Left ventricle myocardium inferior (tissue), 1 donor: Measurements from ENCODE around the gene TSHZ2. TPM values are rescaled to one million over a fixed set of nuclear protein-coding genes. Genes with fewer than 3 reads are reported as not detected.

Source experiments
- DNase-seq: peaks from one replicate; pipeline ENCODE4 v3.0.0-alpha.2; 2020
- H3K27ac ChIP-seq: fragments of 200-600 bp; replicated peaks from 2 replicates; pipeline ENCODE4 v1.8.0; 2021
- H3K27me3 ChIP-seq: fragments of 200-600 bp; 2 replicates; pipeline ENCODE4 v1.8.0; 2021; ENCODE audit warnings: low read depth
- H3K36me3 ChIP-seq: fragments of 200-600 bp; 2 replicates; pipeline ENCODE4 v1.8.0; 2021
- H3K4me1 ChIP-seq: fragments of 200-600 bp; 2 replicates; pipeline ENCODE4 v1.8.0; 2021
- H3K4me3 ChIP-seq: fragments of 200-600 bp; 2 replicates; pipeline ENCODE4 v1.8.0; 2021; ENCODE audit warnings: mild to moderate bottlenecking, moderate library complexity
- H3K9me3 ChIP-seq: fragments of 200-600 bp; replicated peaks from 2 replicates; pipeline ENCODE4 v1.8.0; 2021
- CTCF ChIP-seq: fragments of 200-600 bp; IDR thresholded peaks from 2 replicates; pipeline ENCODE4 v1.8.0; 2021; ENCODE audit warnings: antibody characterized with exemption, mild to moderate bottlenecking, borderline replicate concordance
- intact Hi-C: fragments of 100-400 bp; cut with micrococcal nuclease; formaldehyde crosslinking; loops from one replicate; pipeline ENCODE4 v1.11.0; 2022
- total RNA-seq: library from RNA; stranded (reverse); fragmentation: NEBNext Ultra II Directional; extraction: Animal tissue kit (Norgen Biotek cat#: 25700); gene quantifications from one replicate; pipeline ENCODE4 v1.2.1, GENCODE V29; 2021
- donor health status: DM: no; HTN: yes; CAD: no; lungs with severe emphysema.

The TSHZ2 gene
- total RNA-seq, 1 donor from 2014 or later = 3.1 TPM

- Histone ChIP-seq H3K27ac (no peak overlapping the region), H3K4me3 (no peak overlapping the region), H3K36me3 (no peaks in the 10 kb centered on the region), H3K4me1 (no peaks in the 10 kb centered on the region), H3K27me3 (no peaks in the 10 kb centered on the region), H3K9me3 (peaks cover 8% of the 10 kb centered on the region)
- DNase-seq = no peak
- intact Hi-C loops = no loop called here
- TF ChIP-seq CTCF = no peak
These were observed 265.3 kb downstream of the TSHZ2 start for GRCh38 chr20:53237461-53237860.

GRCh38 chr20:53238121-53238660 is 266.0 kb downstream of the TSHZ2 start:
- Histone ChIP-seq H3K9me3 (peaks cover 8% of the 10 kb centered on the region), H3K36me3 (no peaks in the 10 kb centered on the region), H3K4me3 (no peak overlapping the region), H3K27me3 (no peaks in the 10 kb centered on the region), H3K4me1 (no peaks in the 10 kb centered on the region), H3K27ac (no peak overlapping the region)
- no peak for DNase-seq
- TF ChIP-seq CTCF = no peak
- intact Hi-C loops = no loop called here

- Histone ChIP-seq H3K4me3 (no peak overlapping the region), H3K9me3 (no peaks in the 10 kb centered on the region), H3K27me3 (no peaks in the 10 kb centered on the region), H3K27ac (no peak overlapping the region), H3K4me1 (no peaks in the 10 kb centered on the region), H3K36me3 (no peaks in the 10 kb centered on the region)
- DNase-seq = no peak
- intact Hi-C loops = no loop called here
- TF ChIP-seq CTCF = no peak
These were observed 271.0 kb downstream of the TSHZ2 start for GRCh38 chr20:53243152-53243551.

GRCh38 chr20:53244711-53245110 is 272.6 kb downstream of the TSHZ2 start:
- no peak overlapping the region for H3K27ac ChIP-seq
- intact Hi-C loops = no loop called here
- no peaks in the 10 kb centered on the region for H3K4me1 ChIP-seq
- TF ChIP-seq CTCF = no peak
- H3K4me3 ChIP-seq = no peak overlapping the region
- H3K9me3 ChIP-seq = no peaks in the 10 kb centered on the region
- H3K36me3 ChIP-seq = no peaks in the 10 kb centered on the region
- H3K27me3 ChIP-seq = no peaks in the 10 kb centered on the region
- no peak for DNase-seq

- TF ChIP-seq CTCF = no peak
- intact Hi-C loops = no loop called here
These were observed 273.4 kb downstream of the TSHZ2 start for GRCh38 chr20:53245574-53245973.

More at GRCh38 chr20:53245574-53245973, 273.4 kb downstream of the TSHZ2 start:
- H3K4me1 ChIP-seq = no peaks in the 10 kb centered on the region
- H3K27ac ChIP-seq = no peak overlapping the region
- H3K27me3 ChIP-seq = no peaks in the 10 kb centered on the region
- H3K9me3 ChIP-seq = no peaks in the 10 kb centered on the region
- H3K4me3 ChIP-seq = no peak overlapping the region
- H3K36me3 ChIP-seq = no peaks in the 10 kb centered on the region
- DNase-seq = no peak
